GM21423 (cell line): ENCODE measurements around the gene CLRN2.
A peak's percentile ranks its signal among the peaks of the same experiment; 100 is the strongest.
"Not testable (repeated sequence)": the region's sequence is repeated elsewhere in the genome, so short reads cannot be mapped to it uniquely, and the experiment has no call there.

Experiments
- ATAC-seq: cut with Tn5 transposase; IDR thresholded peaks from one replicate; pipeline ENCODE4 v1.9.1; 2021; ENCODE audit warnings: mild to moderate bottlenecking, moderate library complexity; ENCODE audit not compliant: unreplicated experiment

CLRN2 gene

DNA sequence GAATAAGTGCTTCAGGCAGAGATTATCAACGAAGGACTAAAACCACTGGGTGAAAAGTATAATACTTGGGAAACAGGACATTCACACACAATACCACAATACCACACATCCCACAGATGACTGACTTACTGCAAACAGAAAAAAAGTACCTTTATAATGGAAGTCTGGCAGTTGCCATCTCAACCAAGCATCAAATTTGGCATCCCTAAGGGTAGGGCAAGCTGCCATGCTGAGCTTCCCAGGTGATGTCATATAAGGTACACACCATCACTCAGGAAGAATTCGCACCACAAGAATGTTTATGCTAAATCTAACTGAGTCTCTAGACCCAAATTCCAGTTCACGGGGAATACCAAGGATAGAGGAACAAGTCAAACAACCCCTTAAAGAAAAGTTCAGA, 12.2 kb upstream of the CLRN2 start:
- ATAC-seq, result no peak

- no peak for ATAC-seq
These were observed 10.9 kb upstream of the CLRN2 start for GRCh38 chr4:17504081-17504480.

DNA sequence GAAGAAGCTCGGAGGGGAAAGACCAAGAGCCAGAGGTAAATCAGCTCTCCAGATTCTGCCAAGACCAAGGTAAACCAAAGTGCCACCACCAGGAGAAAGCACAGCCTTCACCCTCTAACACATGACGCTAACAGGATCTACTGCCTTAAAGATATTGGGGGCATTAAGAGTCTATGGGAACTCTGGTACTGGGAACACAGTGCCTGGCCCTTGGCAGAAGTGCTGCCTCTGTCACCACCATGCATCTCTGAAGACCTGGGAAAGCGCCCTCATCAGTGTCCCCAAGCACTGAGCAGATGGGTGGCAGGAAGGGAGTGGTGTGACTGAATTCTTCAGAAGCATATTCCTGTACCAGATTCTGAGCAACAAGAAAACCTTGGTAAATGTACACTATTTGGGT, 4.4 kb upstream of the CLRN2 start:
- no peak for ATAC-seq

DNA sequence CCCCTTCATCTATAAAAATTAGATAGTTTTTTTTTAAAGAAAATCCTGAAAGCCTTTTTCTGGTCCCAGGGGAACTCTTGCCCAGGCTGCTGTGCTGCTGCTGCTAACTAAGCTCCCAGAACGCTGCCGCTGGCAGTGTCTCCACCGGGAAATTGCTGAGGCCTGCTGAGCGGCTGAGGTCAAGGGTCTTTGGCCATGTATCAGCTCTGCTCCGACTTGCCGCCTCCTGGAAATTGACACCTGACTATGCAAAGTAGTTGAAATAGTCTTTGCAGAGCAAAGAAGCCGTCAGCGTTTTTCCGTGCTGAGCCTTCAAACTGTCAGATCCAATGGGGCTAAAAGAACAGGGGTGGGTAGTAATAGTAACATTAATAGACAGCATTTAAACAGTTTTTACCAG, 3.9 kb upstream of the CLRN2 start:
- no peak for ATAC-seq

- peak; percentile 52 for ATAC-seq
These were observed 3.4 kb upstream of the CLRN2 start for GRCh38 chr4:17511509-17511949.

- ATAC-seq, result peak; percentile 96
These were observed 2.8 kb upstream of the CLRN2 start, which contains the start of gene QDPR for GRCh38 chr4:17511950-17512795. Gene QDPR, minus strand, starts transcription at chr4:17512090. Its CDS starts 36 bp downstream, at chr4:17512054.

DNA sequence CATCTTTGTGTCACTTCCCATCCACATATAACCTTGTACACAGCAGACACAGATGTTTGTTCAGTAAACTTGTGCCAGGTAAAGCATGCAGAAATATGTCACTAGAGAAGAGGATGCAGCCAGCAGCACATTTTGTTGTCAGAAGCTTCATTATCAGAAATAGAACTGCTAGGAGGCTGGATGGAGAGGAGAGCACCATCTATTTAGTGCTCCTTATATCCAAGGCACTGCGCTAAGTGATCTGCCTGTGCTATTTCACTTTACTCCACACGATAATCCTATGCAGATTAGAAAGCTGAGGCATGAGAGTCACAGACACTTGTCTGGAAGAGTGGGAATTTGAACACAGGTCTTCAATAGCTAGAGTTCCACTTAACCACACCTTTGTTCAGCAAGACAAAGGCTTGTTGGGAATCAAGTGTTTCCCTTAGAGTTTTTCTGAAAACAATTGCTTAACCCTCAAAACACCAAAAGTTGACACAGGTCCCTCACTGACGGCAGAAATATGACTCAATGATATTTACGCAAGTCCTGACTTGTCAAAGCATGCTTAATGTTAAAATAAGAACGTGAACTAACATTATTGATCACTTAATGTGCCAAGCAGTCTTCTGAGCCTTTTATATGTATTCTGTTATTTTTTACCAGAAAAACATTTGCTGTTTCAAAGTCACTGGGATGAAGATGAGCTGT, 1.8 kb upstream of the CLRN2 start:
- no peak for ATAC-seq

- ATAC-seq, result no peak
These were observed 761 bp downstream of the CLRN2 start for GRCh38 chr4:17515445-17516407.

- no peak for ATAC-seq
These were observed 2.0 kb downstream of the CLRN2 start for GRCh38 chr4:17516980-17517379.

- no peak for ATAC-seq
These were observed 2.7 kb downstream of the CLRN2 start for GRCh38 chr4:17517664-17518063.

DNA sequence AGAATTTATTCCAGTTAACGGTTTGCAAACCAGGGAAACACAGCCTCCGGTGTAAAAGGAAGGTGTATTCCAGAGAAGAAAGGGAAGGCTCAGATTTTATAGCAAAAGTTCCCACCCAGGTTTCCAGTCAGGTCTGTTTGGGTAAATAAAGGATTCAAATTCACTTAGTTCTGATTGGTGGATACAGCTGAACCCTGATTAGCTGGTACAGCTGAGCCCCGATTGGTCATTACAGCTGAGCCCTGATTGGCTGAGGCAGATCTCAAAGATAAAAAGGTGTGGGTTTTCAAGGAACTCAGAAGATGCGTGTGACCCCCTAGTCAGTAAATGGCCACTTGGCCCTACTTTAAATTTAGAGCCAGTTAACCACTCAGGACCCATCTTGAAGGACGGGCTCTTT, 6.6 kb downstream of the CLRN2 start:
- ATAC-seq, result no peak

- ATAC-seq, result no peak
These were observed 8.7 kb downstream of the CLRN2 start for GRCh38 chr4:17523662-17524061.

- no peak for ATAC-seq
These were observed 11.9 kb downstream of the CLRN2 start for GRCh38 chr4:17526695-17527477.

DNA sequence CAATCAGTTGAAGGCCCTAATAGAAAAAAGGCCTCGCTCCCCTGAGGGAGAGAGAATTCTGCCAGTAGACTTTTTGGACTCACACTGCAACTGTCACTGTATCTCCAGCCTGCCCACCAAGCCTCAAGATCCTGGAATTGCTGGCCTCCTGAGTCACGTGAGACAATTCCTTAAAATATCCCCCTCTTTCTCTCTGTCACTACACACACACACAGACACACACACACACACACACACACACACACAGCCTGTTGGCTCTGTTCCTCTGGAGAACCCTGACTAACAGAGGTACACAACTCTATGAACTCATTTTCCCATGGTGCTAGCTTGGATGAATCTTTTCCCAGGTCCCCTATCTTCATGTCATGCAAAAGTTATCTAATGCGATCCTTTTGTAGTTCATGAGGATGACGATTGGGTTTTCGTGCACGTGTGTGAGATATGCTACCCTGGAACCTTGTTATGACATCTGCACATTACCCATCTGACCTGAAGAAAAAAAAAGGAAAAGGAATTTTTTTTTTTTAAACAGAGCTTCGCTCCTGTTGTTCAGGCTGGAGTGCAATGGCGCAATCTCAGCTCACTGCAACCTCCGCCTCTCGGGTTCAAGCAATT, 13.7 kb downstream of the CLRN2 start:
- no peak for ATAC-seq

GRCh38 chr4:17531538-17532285, 16.7 kb downstream of the CLRN2 start:
- no peak for ATAC-seq

GRCh38 chr4:17534705-17535104, 19.7 kb downstream of the CLRN2 start:
- no peak for ATAC-seq

DNA sequence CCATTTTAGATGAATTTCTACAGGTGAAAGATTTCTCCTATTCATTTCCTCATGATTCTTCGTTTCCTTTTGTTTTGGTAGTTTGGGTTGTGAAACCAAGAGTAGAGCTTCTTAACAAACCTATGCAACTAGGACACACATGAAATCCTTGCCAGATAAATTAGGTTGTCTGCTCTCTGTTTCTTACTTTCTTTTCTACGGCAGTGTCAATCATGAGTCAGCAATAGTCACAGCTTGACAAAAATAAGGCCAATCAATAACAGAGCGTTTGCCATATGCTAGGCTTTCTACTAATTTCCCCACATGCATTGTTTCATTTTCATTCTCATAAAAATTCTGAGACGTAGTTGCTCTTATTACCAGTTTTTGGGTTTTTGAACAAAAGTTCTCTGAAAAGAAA, 20.3 kb downstream of the CLRN2 start:
- ATAC-seq, result no peak

- no peak for ATAC-seq
These were observed 20.9 kb downstream of the CLRN2 start for GRCh38 chr4:17535906-17536305.

- ATAC-seq, result not testable (repeated sequence)
These were observed 22.1 kb downstream of the CLRN2 start for GRCh38 chr4:17537060-17537459.
